ENCODE data around the gene GAK. TPM values are rescaled to one million over a fixed set of nuclear protein-coding genes. Genes with fewer than 3 reads are reported as not detected.

The GAK gene
- total RNA-seq, 4 donors from 2014 or later, result 70.1 to 95.3 (median 78.1) TPM

- TF ChIP-seq EP300 (IDR thresholded peaks at IDR 0.05) (no peak), POLR2AphosphoS5 (IDR thresholded peaks at IDR 0.05) (no peak), POLR2A (IDR thresholded peaks at IDR 0.05) (no peak), CTCF (IDR thresholded peaks at IDR 0.05) (no peak)
- Histone ChIP-seq H3K27me3 (no peaks in the 10 kb centered on the region), H3K36me3 (peaks cover 0 to 98% of the 10 kb centered on the region in 2 donors), H3K27ac (no peak overlapping the region), H3K4me1 (no peaks in the 10 kb centered on the region), H3K9me3 (no peaks in the 10 kb centered on the region), H3K4me3 (no peak overlapping the region)
- no CpG with 5 or more reads among the region's 8 CpGs for WGBS, 2 donors (ENCODE audit: low coverage in 1 of 2)
- ATAC-seq, result no peak
These were observed 25.1 kb upstream of the GAK start for GRCh38 chr4:957231-957580.

- no peak for ATAC-seq
- 76% methylated on average over 9 of the region's 14 CpGs; no CpG with 5 or more reads in 1 of the 2 donors for WGBS, 2 donors (ENCODE audit: low coverage in 1 of 2)
- H3K4me3 ChIP-seq, result no peak overlapping the region
- H3K27me3 ChIP-seq, result no peaks in the 10 kb centered on the region
- TF ChIP-seq CTCF (IDR thresholded peaks at IDR 0.05) (no peak), POLR2AphosphoS5 (IDR thresholded peaks at IDR 0.05) (no peak), EP300 (IDR thresholded peaks at IDR 0.05) (no peak), POLR2A (IDR thresholded peaks at IDR 0.05) (no peak)
- H3K9me3 ChIP-seq, result no peaks in the 10 kb centered on the region
- no peaks in the 10 kb centered on the region for H3K4me1 ChIP-seq
- H3K27ac ChIP-seq, result no peak overlapping the region
- H3K36me3 ChIP-seq, result peaks cover 0 to 98% of the 10 kb centered on the region in 2 donors
These were observed 24.6 kb upstream of the GAK start for GRCh38 chr4:956531-957230.

GRCh38 chr4:955931-956381 is 23.8 kb upstream of the GAK start:
- Histone ChIP-seq H3K4me3 (no peak overlapping the region), H3K27ac (no peak overlapping the region), H3K27me3 (no peaks in the 10 kb centered on the region), H3K4me1 (no peaks in the 10 kb centered on the region), H3K36me3 (peaks cover 0 to 98% of the 10 kb centered on the region in 2 donors), H3K9me3 (no peaks in the 10 kb centered on the region)
- ATAC-seq, result no peak
- TF ChIP-seq POLR2AphosphoS5 (IDR thresholded peaks at IDR 0.05) (no peak), EP300 (IDR thresholded peaks at IDR 0.05) (no peak)
- WGBS, 2 donors (ENCODE audit: low coverage in 1 of 2), result 80 to 95% methylated on average over 6 to 7 of the region's 12 CpGs

- Histone ChIP-seq H3K27me3 (no peaks in the 10 kb centered on the region), H3K4me1 (no peaks in the 10 kb centered on the region), H3K4me3 (no peak overlapping the region), H3K36me3 (peaks cover 0 to 96% of the 10 kb centered on the region in 2 donors), H3K27ac (no peak overlapping the region), H3K9me3 (no peaks in the 10 kb centered on the region)
- no peak for TF ChIP-seq POLR2A (IDR thresholded peaks at IDR 0.05)
- no peak for TF ChIP-seq CTCF (IDR thresholded peaks at IDR 0.05)
- TF ChIP-seq EP300 (IDR thresholded peaks at IDR 0.05), result no peak
- TF ChIP-seq POLR2AphosphoS5 (IDR thresholded peaks at IDR 0.05), result no peak
- ATAC-seq, result no peak
- WGBS, 2 donors (ENCODE audit: low coverage in 1 of 2), result 86 to 97% methylated on average over 3 to 4 of the region's 33 CpGs
These were observed 23.2 kb upstream of the GAK start for GRCh38 chr4:955161-955921.

GRCh38 chr4:954211-955020 is 22.3 kb upstream of the GAK start:
- WGBS, 2 donors (ENCODE audit: low coverage in 1 of 2), result 88 to 94% methylated on average over 12 to 16 of the region's 17 CpGs
- no peak for ATAC-seq
- no peak overlapping the region for H3K27ac ChIP-seq
- no peaks in the 10 kb centered on the region for H3K9me3 ChIP-seq
- H3K4me3 ChIP-seq, result no peak overlapping the region
- no peak for TF ChIP-seq POLR2AphosphoS5 (IDR thresholded peaks at IDR 0.05)
- TF ChIP-seq EP300 (IDR thresholded peaks at IDR 0.05), result no peak
- no peak for TF ChIP-seq CTCF (IDR thresholded peaks at IDR 0.05)
- no peak for TF ChIP-seq POLR2A (IDR thresholded peaks at IDR 0.05)
- no peaks in the 10 kb centered on the region for H3K4me1 ChIP-seq
- no peaks in the 10 kb centered on the region for H3K27me3 ChIP-seq
- peaks cover 0 to 87% of the 10 kb centered on the region in 2 donors for H3K36me3 ChIP-seq

All from gastroesophageal sphincter (tissue), 4 donors.